A549 (cell line): ENCODE results near the gene STYK1.

ENCODE experiments used
- SMC3 ChIP-seq: fragments of >200 bp; sonication (Bioruptor Twin); formaldehyde crosslinking; IDR thresholded peaks from 3 replicates; pipeline ENCODE4 v1.6.1; 2018; ENCODE audit warnings: inconsistent platforms
- TF ChIP-seq, protein P1 (sequence below): fragments of >200 bp; sonication (Bioruptor Twin); formaldehyde crosslinking; IDR thresholded peaks from 3 replicates; pipeline ENCODE4 v1.5.1; 2016

DNA sequence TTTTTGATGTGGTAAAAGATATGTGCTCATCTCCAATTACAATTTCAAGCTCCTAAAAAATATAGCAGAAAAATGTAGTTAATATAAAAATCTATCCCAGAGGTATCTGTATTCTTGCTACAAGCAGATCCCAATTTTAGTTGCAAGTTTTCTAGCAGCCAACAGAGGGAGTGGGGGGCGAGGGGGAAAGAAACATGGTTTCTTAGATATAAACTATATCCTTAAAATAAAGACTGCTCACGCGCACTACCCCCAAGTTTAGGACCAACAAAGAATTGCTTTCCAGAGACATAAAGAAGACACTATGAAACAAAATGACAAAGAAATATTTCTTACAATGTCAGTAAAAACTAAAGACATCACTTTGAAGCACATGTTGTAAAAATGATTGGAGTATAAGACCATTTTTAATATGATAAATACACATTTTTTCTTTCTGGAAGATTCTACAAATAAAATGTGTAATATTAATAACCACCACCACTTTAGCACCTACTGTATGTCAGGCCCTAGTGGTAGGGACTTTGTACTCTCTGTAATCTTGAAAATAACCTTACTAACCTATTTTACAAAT is 65.9 kb downstream of the STYK1 start:
- no peak; the same call in 2 of the 3 replicates for TF ChIP-seq SMC3
- TF ChIP-seq, protein P1, sequence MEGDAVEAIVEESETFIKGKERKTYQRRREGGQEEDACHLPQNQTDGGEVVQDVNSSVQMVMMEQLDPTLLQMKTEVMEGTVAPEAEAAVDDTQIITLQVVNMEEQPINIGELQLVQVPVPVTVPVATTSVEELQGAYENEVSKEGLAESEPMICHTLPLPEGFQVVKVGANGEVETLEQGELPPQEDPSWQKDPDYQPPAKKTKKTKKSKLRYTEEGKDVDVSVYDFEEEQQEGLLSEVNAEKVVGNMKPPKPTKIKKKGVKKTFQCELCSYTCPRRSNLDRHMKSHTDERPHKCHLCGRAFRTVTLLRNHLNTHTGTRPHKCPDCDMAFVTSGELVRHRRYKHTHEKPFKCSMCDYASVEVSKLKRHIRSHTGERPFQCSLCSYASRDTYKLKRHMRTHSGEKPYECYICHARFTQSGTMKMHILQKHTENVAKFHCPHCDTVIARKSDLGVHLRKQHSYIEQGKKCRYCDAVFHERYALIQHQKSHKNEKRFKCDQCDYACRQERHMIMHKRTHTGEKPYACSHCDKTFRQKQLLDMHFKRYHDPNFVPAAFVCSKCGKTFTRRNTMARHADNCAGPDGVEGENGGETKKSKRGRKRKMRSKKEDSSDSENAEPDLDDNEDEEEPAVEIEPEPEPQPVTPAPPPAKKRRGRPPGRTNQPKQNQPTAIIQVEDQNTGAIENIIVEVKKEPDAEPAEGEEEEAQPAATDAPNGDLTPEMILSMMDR = peak; percentile 33; the same call in 2 of the 3 replicates
